Measurements from ENCODE around the gene CDC45. TPM values are rescaled to one million over a fixed set of nuclear protein-coding genes. Genes with fewer than 3 reads are reported as not detected.

CDC45 gene
- total and polyA plus RNA-seq, 3 donors from 2014 or later, result 38.8 to 47.2 (median 43.7) TPM

DNA sequence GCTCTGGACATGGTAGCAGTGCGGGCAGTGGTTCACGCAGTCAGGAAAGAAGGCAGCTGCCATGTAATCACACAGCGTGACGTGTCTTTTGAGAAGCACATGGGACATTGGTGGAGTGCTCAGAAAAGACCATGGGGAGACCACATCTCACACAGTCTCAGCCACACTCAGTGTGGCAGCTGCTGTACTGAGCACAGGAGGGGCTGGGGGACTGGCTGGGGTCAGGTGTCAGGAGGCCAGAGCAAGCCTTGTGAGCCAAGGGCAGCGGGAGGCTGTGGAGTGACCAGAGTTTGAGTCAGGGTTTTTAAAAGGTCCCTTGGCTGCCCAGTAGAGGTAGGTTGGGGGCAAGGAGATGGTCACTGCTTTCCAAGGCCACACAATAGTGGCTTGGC is 26.0 kb downstream of the CDC45 start:
- TF ChIP-seq POLR2A (IDR thresholded peaks at IDR 0.05), result no peak
- TF ChIP-seq, protein P1, sequence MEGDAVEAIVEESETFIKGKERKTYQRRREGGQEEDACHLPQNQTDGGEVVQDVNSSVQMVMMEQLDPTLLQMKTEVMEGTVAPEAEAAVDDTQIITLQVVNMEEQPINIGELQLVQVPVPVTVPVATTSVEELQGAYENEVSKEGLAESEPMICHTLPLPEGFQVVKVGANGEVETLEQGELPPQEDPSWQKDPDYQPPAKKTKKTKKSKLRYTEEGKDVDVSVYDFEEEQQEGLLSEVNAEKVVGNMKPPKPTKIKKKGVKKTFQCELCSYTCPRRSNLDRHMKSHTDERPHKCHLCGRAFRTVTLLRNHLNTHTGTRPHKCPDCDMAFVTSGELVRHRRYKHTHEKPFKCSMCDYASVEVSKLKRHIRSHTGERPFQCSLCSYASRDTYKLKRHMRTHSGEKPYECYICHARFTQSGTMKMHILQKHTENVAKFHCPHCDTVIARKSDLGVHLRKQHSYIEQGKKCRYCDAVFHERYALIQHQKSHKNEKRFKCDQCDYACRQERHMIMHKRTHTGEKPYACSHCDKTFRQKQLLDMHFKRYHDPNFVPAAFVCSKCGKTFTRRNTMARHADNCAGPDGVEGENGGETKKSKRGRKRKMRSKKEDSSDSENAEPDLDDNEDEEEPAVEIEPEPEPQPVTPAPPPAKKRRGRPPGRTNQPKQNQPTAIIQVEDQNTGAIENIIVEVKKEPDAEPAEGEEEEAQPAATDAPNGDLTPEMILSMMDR (IDR thresholded peaks at IDR 0.05), result no peak
- H3K4me3 ChIP-seq, result no peak overlapping the region
- H3K4me1 ChIP-seq, result no peaks in the 10 kb centered on the region
- WGBS, 2 donors, result 97 to 100% methylated on average over 1 to 5 of the region's 5 CpGs
- no peaks in the 10 kb centered on the region for H3K36me3 ChIP-seq (ENCODE audit: low read depth, missing control alignments)
- DNase-seq, result no peak
- no peaks in the 10 kb centered on the region for H3K9me3 ChIP-seq
- H3K27ac ChIP-seq, result no peak overlapping the region
- intact Hi-C loops (cut with DNase I; ENCODE audit: low total_unique reads), result no loop called here
- no peaks in the 10 kb centered on the region for H3K27me3 ChIP-seq

DNA sequence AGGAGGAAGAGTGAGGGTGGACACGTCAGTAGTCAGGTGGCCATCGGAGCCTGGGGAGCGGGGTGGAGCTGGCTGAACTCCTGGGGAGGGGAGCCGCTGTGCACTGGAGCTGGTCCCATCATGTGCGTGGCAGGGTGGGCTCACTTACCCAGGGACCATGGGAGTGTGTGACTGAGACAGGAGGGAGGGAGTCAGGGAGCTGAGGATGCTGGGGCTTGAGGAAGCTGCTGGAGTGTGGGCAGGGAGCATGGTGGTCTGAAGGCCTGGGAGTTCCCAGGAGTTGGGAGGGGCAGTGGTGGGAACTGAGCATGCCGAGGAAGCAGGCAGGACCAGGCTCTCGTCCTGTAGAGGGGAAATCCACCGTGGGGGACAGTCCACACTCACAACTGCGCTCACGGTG is 26.5 kb downstream of the CDC45 start:
- Histone ChIP-seq H3K27me3 (no peaks in the 10 kb centered on the region), H3K9me3 (no peaks in the 10 kb centered on the region), H3K27ac (no peak overlapping the region), H3K36me3 (ENCODE audit: low read depth, missing control alignments) (no peaks in the 10 kb centered on the region), H3K4me1 (no peaks in the 10 kb centered on the region), H3K4me3 (no peak overlapping the region)
- no peak for DNase-seq
- intact Hi-C loops (cut with DNase I; ENCODE audit: low total_unique reads), result no loop called here
- no peak for TF ChIP-seq POLR2A (IDR thresholded peaks at IDR 0.05)
- TF ChIP-seq, protein P1 (IDR thresholded peaks at IDR 0.05), result no peak
- WGBS, 2 donors, result 92% methylated on average over 10 of the region's 10 CpGs

GRCh38 chr22:19507534-19507861 is 27.8 kb downstream of the CDC45 start:
- no peaks in the 10 kb centered on the region for H3K4me1 ChIP-seq
- TF ChIP-seq, protein P1 (IDR thresholded peaks at IDR 0.05), result no peak
- TF ChIP-seq POLR2A (IDR thresholded peaks at IDR 0.05), result no peak
- H3K27ac ChIP-seq, result no peak overlapping the region
- 92 to 100% methylated on average over 4 of the region's 4 CpGs for WGBS, 2 donors
- intact Hi-C loops (cut with DNase I; ENCODE audit: low total_unique reads), result no loop called here
- no peak overlapping the region for H3K4me3 ChIP-seq
- H3K27me3 ChIP-seq, result no peaks in the 10 kb centered on the region
- no peaks in the 10 kb centered on the region for H3K36me3 ChIP-seq (ENCODE audit: low read depth, missing control alignments)
- no peaks in the 10 kb centered on the region for H3K9me3 ChIP-seq
- DNase-seq, result no peak

- intact Hi-C loops (cut with DNase I; ENCODE audit: low total_unique reads), result no loop called here
- no peak for TF ChIP-seq POLR2A (IDR thresholded peaks at IDR 0.05)
- TF ChIP-seq, protein P1 (IDR thresholded peaks at IDR 0.05), result no peak
- no peak overlapping the region for H3K27ac ChIP-seq
- no peaks in the 10 kb centered on the region for H3K9me3 ChIP-seq
- WGBS, 2 donors, result 96 to 98% methylated on average over 8 to 10 of the region's 10 CpGs
- H3K4me3 ChIP-seq, result no peak overlapping the region
- DNase-seq, result no peak
- no peaks in the 10 kb centered on the region for H3K36me3 ChIP-seq (ENCODE audit: low read depth, missing control alignments)
- no peaks in the 10 kb centered on the region for H3K27me3 ChIP-seq
- H3K4me1 ChIP-seq, result no peaks in the 10 kb centered on the region
Measured at GRCh38 chr22:19508024-19508776, 28.5 kb downstream of the CDC45 start.

DNA sequence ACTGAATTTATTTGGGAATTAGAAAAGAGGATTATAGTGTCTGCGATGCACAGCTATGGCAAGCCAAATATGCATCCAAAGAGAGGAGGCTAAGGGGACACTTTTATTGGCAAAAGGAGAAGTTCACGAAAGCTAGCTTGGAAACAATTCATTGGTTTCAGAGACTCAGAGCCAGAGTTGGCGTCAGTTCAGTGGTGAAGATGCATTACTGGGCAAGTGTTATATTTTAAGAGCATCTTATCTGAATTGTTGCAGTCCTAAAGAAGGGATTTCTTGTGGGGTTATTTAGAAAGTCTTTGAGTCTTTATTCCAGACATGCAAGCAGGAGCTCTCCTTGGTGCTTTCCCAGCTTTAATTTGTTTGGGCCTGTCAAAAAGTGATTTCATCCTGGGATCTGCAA is 29.5 kb downstream of the CDC45 start:
- Histone ChIP-seq H3K4me3 (no peak overlapping the region), H3K9me3 (no peaks in the 10 kb centered on the region), H3K27ac (no peak overlapping the region), H3K4me1 (no peaks in the 10 kb centered on the region), H3K27me3 (no peaks in the 10 kb centered on the region), H3K36me3 (ENCODE audit: low read depth, missing control alignments) (no peaks in the 10 kb centered on the region)
- no peak for TF ChIP-seq POLR2A (IDR thresholded peaks at IDR 0.05)
- TF ChIP-seq, protein P1 (IDR thresholded peaks at IDR 0.05), result no peak
- no peak for DNase-seq
- intact Hi-C loops (cut with DNase I; ENCODE audit: low total_unique reads), result no loop called here
- WGBS, 2 donors, result 69 to 74% methylated on average over 3 of the region's 3 CpGs

All from testis (tissue), 3 donors.